H1 (cell line): ENCODE measurements around the gene PITPNC1. TPM values are rescaled to one million over a fixed set of nuclear protein-coding genes. Genes with fewer than 3 reads are reported as not detected.

Experiments used
- CTCF ChIA-PET: fragments of 300-600 bp; sonication (Branson Sonifier 250); formaldehyde crosslinking; loops from one replicate; lab custom pipeline; 2021; ENCODE audit not compliant: partially characterized antibody; lab: Charles Lee
- POLR2A ChIA-PET: fragments of 300-600 bp; sonication (Branson Sonifier 250); formaldehyde crosslinking; loops from one replicate; lab custom pipeline; 2021; ENCODE audit warnings: inconsistent platforms; ENCODE audit not compliant: partially characterized antibody; lab: Charles Lee
- DNase-seq, 2 experiments: peaks; one replicate each; pipeline versions ENCODE4 v3.0.0 to v3.0.0-alpha.2; 2010 to 2022; ENCODE audit warnings: low spot score in 2 of 2, low read depth in 1 of 2, mixed read lengths in 1 of 2
- FAIRE-seq: peaks from 2 replicates; lab custom pipeline; 2011; peaks lifted over from hg19 to GRCh38; lab: Jason Lieb, UNC
- H2AFZ ChIP-seq: 2 replicates; pipeline ENCODE4 v1.8.1; 2012; ENCODE audit warnings: low read length, inconsistent platforms
- H2AK5ac ChIP-seq: 2 replicates; pipeline ENCODE4 v1.6.1; 2013; ENCODE audit warnings: low read depth, low read length
- H2BK120ac ChIP-seq: replicated peaks from 2 replicates; pipeline ENCODE3; 2013; ENCODE audit warnings: low read depth, low read length, inconsistent platforms
- H2BK12ac ChIP-seq: 2 replicates; pipeline ENCODE4 v1.6.1; 2013; ENCODE audit warnings: low read depth, low read length
- H2BK15ac ChIP-seq: 2 replicates; pipeline ENCODE4 v1.6.1; 2013; ENCODE audit warnings: low read length
- H2BK20ac ChIP-seq: 2 replicates; pipeline ENCODE4 v1.6.1; 2013; ENCODE audit warnings: low read length
- H2BK5ac ChIP-seq: 2 replicates; pipeline ENCODE4 v1.6.1; 2013; ENCODE audit warnings: low read depth, low read length
- H3K14ac ChIP-seq: 2 replicates; pipeline ENCODE4 v1.6.1; 2013; ENCODE audit warnings: inconsistent platforms; ENCODE audit not compliant: insufficient read length
- H3K18ac ChIP-seq: 2 replicates; pipeline ENCODE4 v1.6.1; 2013; ENCODE audit warnings: low read length; ENCODE audit errors: extremely low read depth
- H3K23ac ChIP-seq: 2 replicates; pipeline ENCODE4 v1.6.1; 2013; ENCODE audit warnings: inconsistent platforms; ENCODE audit not compliant: insufficient read length
- H3K23me2 ChIP-seq: 2 replicates; pipeline ENCODE4 v1.6.1; 2013; ENCODE audit warnings: low read depth, low read length
- H3K27ac ChIP-seq: 2 replicates; pipeline ENCODE4 v1.6.1; 2011; ENCODE audit warnings: low read depth, low read length, inconsistent platforms
- H3K27me3 ChIP-seq, 4 experiments: replicated peaks in 1 of 4; 1 replicate in 1 of 4; 2 replicates in 3 of 4; pipeline versions ENCODE4 v1.6.1 to v1.8.1; 2011 to 2013; ENCODE audit warnings: low read length in 3 of 4, mild to moderate bottlenecking in 3 of 4, inconsistent platforms in 2 of 4, mixed read lengths in 2 of 4, moderate library complexity in 1 of 4; ENCODE audit not compliant: control insufficient read depth in 3 of 4, insufficient read depth in 3 of 4; ENCODE audit errors: extremely low read depth in 1 of 4
- H3K36me3 ChIP-seq, 4 experiments: 2 replicates each; pipeline versions ENCODE4 v1.6.1 to v1.8.1; 2011 to 2013; ENCODE audit warnings: mild to moderate bottlenecking in 4 of 4, low read length in 3 of 4, moderate library complexity in 2 of 4, control low read depth in 1 of 4, inconsistent platforms in 1 of 4; ENCODE audit not compliant: insufficient read depth in 4 of 4, control insufficient read depth in 2 of 4
- H3K4ac ChIP-seq: replicated peaks from 2 replicates; pipeline ENCODE3; 2013; ENCODE audit warnings: low read length, low read depth, mixed read lengths, inconsistent platforms; ENCODE audit not compliant: insufficient read length
- H3K4me1 ChIP-seq, 4 experiments: replicated peaks in 1 of 4; 1 replicate in 1 of 4; 2 replicates in 3 of 4; pipeline versions ENCODE4 v1.6.1 to v1.8.1; 2011 to 2013; ENCODE audit warnings: low read length in 3 of 4, inconsistent platforms in 2 of 4, mixed read lengths in 1 of 4; ENCODE audit not compliant: insufficient read depth in 4 of 4, control insufficient read depth in 3 of 4
- H3K4me2 ChIP-seq, 2 experiments: 2 replicates each; pipeline versions ENCODE4 v1.6.1 to v1.8.1; 2011 to 2013; ENCODE audit warnings: low read depth in 2 of 2, low read length in 2 of 2, control low read depth in 1 of 2, inconsistent platforms in 1 of 2, mild to moderate bottlenecking in 1 of 2; ENCODE audit not compliant: insufficient read depth in 1 of 2
- H3K4me3 ChIP-seq, 4 experiments: fragments of 200-600, 300-600 bp in 1 of 4; sonication (generic), shearing (Covaris generic), sonication (Bioruptor Twin) in 1 of 4; 2 replicates each; pipeline versions ENCODE4 v1.5.1 to v1.8.1; 2011 to 2016; ENCODE audit warnings: low read length in 4 of 4, low read depth in 3 of 4, control low read depth in 2 of 4, inconsistent platforms in 2 of 4, mild to moderate bottlenecking in 2 of 4, mixed read lengths in 1 of 4, moderate library complexity in 1 of 4; ENCODE audit not compliant: insufficient read depth in 2 of 4; ENCODE audit errors: extremely low read depth in 1 of 4
- H3K56ac ChIP-seq: replicated peaks from 2 replicates; pipeline ENCODE3; 2013; ENCODE audit warnings: low read depth, mild to moderate bottlenecking, mixed read lengths, low read length, inconsistent platforms; ENCODE audit not compliant: insufficient read length
- H3K79me1 ChIP-seq: 2 replicates; pipeline ENCODE4 v1.6.1; 2013; ENCODE audit warnings: low read depth, low read length, control low read depth
- H3K79me2 ChIP-seq, 2 experiments: 2 replicates each; pipeline versions ENCODE4 v1.6.1 to v1.8.1; 2012 to 2013; ENCODE audit warnings: low read length in 2 of 2, mild to moderate bottlenecking in 2 of 2, inconsistent platforms in 1 of 2; ENCODE audit not compliant: insufficient read depth in 2 of 2, control insufficient read depth in 1 of 2
- H3K9ac ChIP-seq, 4 experiments: replicated peaks in 1 of 4; 1 replicate in 1 of 4; 2 replicates in 3 of 4; pipeline versions ENCODE4 v1.6.1 to v1.8.1; 2011 to 2013; ENCODE audit warnings: low read depth in 3 of 4, low read length in 3 of 4, control low read depth in 2 of 4, mild to moderate bottlenecking in 2 of 4, moderate library complexity in 2 of 4, inconsistent platforms in 1 of 4; ENCODE audit errors: extremely low read depth in 1 of 4
- H3K9me3 ChIP-seq, 2 experiments: 2 replicates each; pipeline versions ENCODE4 v1.6.1 to v1.8.1; 2012 to 2013; ENCODE audit warnings: mild to moderate bottlenecking in 2 of 2, moderate library complexity in 2 of 2, control low read depth in 1 of 2, inconsistent platforms in 1 of 2, low read depth in 1 of 2, low read length in 1 of 2, mixed read lengths in 1 of 2; ENCODE audit not compliant: insufficient read depth in 2 of 2
- H4K20me1 ChIP-seq, 2 experiments: replicated peaks in 1 of 2; 2 replicates each; pipeline versions ENCODE3 to v1.8.1; 2011 to 2013; ENCODE audit warnings: inconsistent platforms in 2 of 2, low read length in 2 of 2, mild to moderate bottlenecking in 1 of 2; ENCODE audit not compliant: insufficient read depth in 2 of 2, control insufficient read depth in 1 of 2
- H4K5ac ChIP-seq: 2 replicates; pipeline ENCODE4 v1.6.1; 2013; ENCODE audit warnings: low read length, low read depth, mixed read lengths, inconsistent platforms; ENCODE audit not compliant: insufficient read length
- H4K8ac ChIP-seq: 2 replicates; pipeline ENCODE4 v1.8.0; 2013; ENCODE audit warnings: mild to moderate bottlenecking, moderate library complexity, low read length, inconsistent platforms; ENCODE audit not compliant: insufficient read depth; ENCODE audit errors: extremely low read depth
- H4K91ac ChIP-seq: replicated peaks from 2 replicates; pipeline ENCODE3; 2013; ENCODE audit warnings: low read length, mixed read lengths, inconsistent platforms; ENCODE audit not compliant: insufficient read length
- HDAC2 ChIP-seq, 2 experiments: fragments of 300-600 bp in 1 of 2; sonication (generic) in 1 of 2; IDR thresholded peaks; 2 replicates each; pipeline ENCODE4 v1.6.1; 2011 to 2012; ENCODE audit warnings: low read depth in 2 of 2, low read length in 2 of 2, mild to moderate bottlenecking in 2 of 2, moderate library complexity in 2 of 2, borderline replicate concordance in 1 of 2, inconsistent platforms in 1 of 2
- KDM4A ChIP-seq: IDR thresholded peaks from one replicate; pipeline ENCODE4 v1.7.1; 2012; ENCODE audit warnings: low read depth, mild to moderate bottlenecking, moderate library complexity, low read length, inconsistent platforms; ENCODE audit not compliant: severe bottlenecking
- PHF8 ChIP-seq: fragments of 200-600 bp; sonication (generic); conservative IDR thresholded peaks from 2 replicates; pipeline ENCODE4 v1.7.1; 2012; ENCODE audit warnings: low read depth, mild to moderate bottlenecking, inconsistent platforms, low read length, moderate library complexity
- RAD21 ChIP-seq, 2 experiments: IDR thresholded peaks in 1 of 2; conservative IDR thresholded peaks in 1 of 2; 2 replicates each; pipeline ENCODE4 v1.6.1; 2011; ENCODE audit warnings: low read depth in 2 of 2, low read length in 2 of 2, improper control_type of control experiment in 1 of 2, inconsistent platforms in 1 of 2, mild to moderate bottlenecking in 1 of 2, moderate library complexity in 1 of 2
- TBP ChIP-seq: IDR thresholded peaks from 2 replicates; pipeline ENCODE4 v1.6.1; 2011; ENCODE audit warnings: low read depth, low read length, improper control_type of control experiment
- WGBS, 2 experiments: shearing (Covaris generic) in 1 of 2; methylation state at CpG; one replicate each; pipeline versions ENCODE4 v1.1.6 to v1.1.7; 2013 to 2015; ENCODE audit warnings: low lambda C conversion rate in 2 of 2, mixed read lengths in 2 of 2, inconsistent platforms in 1 of 2, low coverage in 1 of 2, missing lambda C conversion rate in 1 of 2; ENCODE audit not compliant: insufficient replicate concordance in 2 of 2, insufficient coverage in 1 of 2, insufficient read length in 1 of 2; ENCODE audit errors: extremely low coverage in 1 of 2, missing lambda C conversion rate in 1 of 2; 5-methylcytosine and 5-hydroxymethylcytosine counted together
- polyA plus RNA-seq, 7 experiments: library from polyadenylated mRNA; depleted of rRNA in 3 of 7; stranded (reverse) in 5 of 7; unstranded in 2 of 7; fragments of >200 nt in 5 of 7; fragments of 200-250 nt in 2 of 7; gene quantifications; 1 replicate in 5 of 7; 2 replicates in 1 of 7; 4 replicates in 1 of 7; pipeline versions ENCODE4 v1.2.1 to v1.2.3, GENCODE V29; 2011 to 2013; ENCODE audit warnings: missing spikeins in 2 of 7, mixed read lengths in 2 of 7
- total RNA-seq: library from RNA; stranded (reverse); fragmentation: NEBNext Ultra II Directional; extraction: Animal tissue kit (Norgen Biotek cat#: 25700); gene quantifications from 2 replicates; pipeline ENCODE4 v1.2.1, GENCODE V29; 2021

The PITPNC1 gene
- total and polyA plus RNA-seq, 2 of the 8 experiments (the other 6 are each of a cell fraction or from before 2014, with no cell fraction given), result 17.6 to 54.7 TPM

DNA sequence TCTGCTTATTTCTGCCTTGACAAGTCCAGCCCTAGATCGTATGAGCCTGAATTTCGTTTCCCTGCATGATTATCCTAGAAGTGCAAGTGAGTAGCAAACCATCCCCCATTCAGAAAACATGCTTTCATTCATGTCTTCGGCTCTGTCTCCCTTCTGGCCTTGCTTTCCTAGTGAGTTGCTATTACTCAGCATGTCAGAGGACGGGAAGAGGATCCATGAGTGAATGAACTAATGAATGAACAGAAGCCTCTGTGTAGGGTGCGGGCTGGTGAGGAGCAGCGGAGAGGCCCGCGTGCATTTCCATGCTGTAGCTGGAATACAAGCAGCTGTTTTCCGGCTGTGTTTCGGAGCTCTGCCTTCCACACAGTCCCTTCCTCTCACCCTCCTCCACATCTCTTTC is 184.9 kb downstream of the PITPNC1 start:
- Histone ChIP-seq H2AK5ac (no peak overlapping the region), H3K4me3 (no peak overlapping the region), H3K23me2 (peaks cover 5% of the 10 kb centered on the region; the same call in 1 of the 2 replicates), H2BK20ac (no peak overlapping the region), H4K5ac (no peak overlapping the region), H3K79me2 (no peaks in the 10 kb centered on the region), H2BK12ac (no peak overlapping the region), H3K27me3 (no peaks in the 10 kb centered on the region), H3K79me1 (no peaks in the 10 kb centered on the region; the same call in 1 of the 2 replicates), H4K8ac (no peak overlapping the region), H3K27ac (no peak overlapping the region), H3K9ac (no peak overlapping the region), H2BK15ac (no peak overlapping the region), H3K4ac (no peak overlapping the region), H3K18ac (no peak overlapping the region), H3K9me3 (no peaks in the 10 kb centered on the region), H4K20me1 (no peaks in the 10 kb centered on the region), H3K23ac (no peak overlapping the region), H2AFZ (no peak overlapping the region), H4K91ac (no peak overlapping the region), H3K4me2 (no peak overlapping the region), H2BK120ac (no peak overlapping the region), H3K36me3 (no peaks in the 10 kb centered on the region; a peak in 1 of 8 replicates), H3K14ac (no peak overlapping the region), H3K56ac (no peak overlapping the region), H2BK5ac (no peak overlapping the region), H3K4me1 (no peaks in the 10 kb centered on the region; a peak in 1 of 7 replicates)
- ChIA-PET POLR2A (no interaction called here), CTCF (interaction anchor here (0.9 to 2.6 kb wide), 3 partner anchors 40 to 128 kb away, joined by 4 to 8 read pairs (median 4); no protein-coding TSS in a partner anchor)
- DNase-seq (no peak), FAIRE-seq (no peak)
- no peak for TF ChIP-seq KDM4A
- TF ChIP-seq RAD21 (IDR thresholded peaks at IDR 0.05 in 1 of 2, conservative IDR thresholded peaks at IDR 0.05 in 1 of 2; ENCODE audit: low read depth in 2 of 2, low read length in 2 of 2), result no peak
- no peak for TF ChIP-seq HDAC2 (IDR thresholded peaks at IDR 0.05; ENCODE audit: borderline replicate concordance in 1 of 2, low read depth in 2 of 2, low read length in 2 of 2)
- no peak for TF ChIP-seq TBP
- no peak for TF ChIP-seq PHF8
- WGBS, 2 experiments, result 91% methylated on average over 10 of the region's 10 CpGs; no CpG with 5 or more reads in 1 of the 2 experiments
